NT2/D1 (cell line): ENCODE results near the gene GSTO1.

Source experiments
- SUZ12 ChIP-seq: IDR thresholded peaks from 2 replicates; pipeline ENCODE4 v1.6.1; 2011; ENCODE audit not compliant: insufficient read length, insufficient read depth; ENCODE audit errors: extremely low read depth
- YY1 ChIP-seq: IDR thresholded peaks from 2 replicates; pipeline ENCODE4 v1.6.1; 2011; ENCODE audit not compliant: insufficient read length, insufficient read depth
- ZNF274 ChIP-seq: IDR thresholded peaks from 2 replicates; pipeline ENCODE4 v1.6.1; 2011; ENCODE audit warnings: mild to moderate bottlenecking, low read depth, low read length

- no peak for TF ChIP-seq YY1
- TF ChIP-seq SUZ12, result no peak
- TF ChIP-seq ZNF274, result no peak
These were observed 3.5 kb downstream of the GSTO1 start for GRCh38 chr10:104258209-104258608.
